GM12872 (cell line): ENCODE results near the gene KANK2.

Source experiments
- CTCF ChIP-seq: IDR thresholded peaks from 3 replicates; pipeline ENCODE4 v1.5.1; 2011; ENCODE audit warnings: low read depth, mild to moderate bottlenecking, low read length, moderate library complexity; ENCODE audit not compliant: insufficient read depth

The KANK2 gene

GRCh38 chr19:11125994-11126685 lies 71.2 kb downstream of the KANK2 start:
- TF ChIP-seq CTCF = peak; percentile 84

GRCh38 chr19:11123114-11123513 lies 74.2 kb downstream of the KANK2 start:
- TF ChIP-seq CTCF = no peak

GRCh38 chr19:11116507-11116906 lies 80.8 kb downstream of the KANK2 start:
- TF ChIP-seq CTCF = no peak

GRCh38 chr19:11115895-11116446 lies 81.4 kb downstream of the KANK2 start:
- no peak for TF ChIP-seq CTCF

- TF ChIP-seq CTCF = no peak
Measured at GRCh38 chr19:11115042-11115441, 82.3 kb downstream of the KANK2 start.
